ENCODE results near the gene PRKAG1.
A peak's percentile ranks its signal among the peaks of the same experiment; 100 is the strongest.

The PRKAG1 gene

GRCh38 chr12:49049566-49050224 is 31.1 kb upstream of the PRKAG1 start:
- DNase-seq (ENCODE audit: low read depth), result no peak

DNA sequence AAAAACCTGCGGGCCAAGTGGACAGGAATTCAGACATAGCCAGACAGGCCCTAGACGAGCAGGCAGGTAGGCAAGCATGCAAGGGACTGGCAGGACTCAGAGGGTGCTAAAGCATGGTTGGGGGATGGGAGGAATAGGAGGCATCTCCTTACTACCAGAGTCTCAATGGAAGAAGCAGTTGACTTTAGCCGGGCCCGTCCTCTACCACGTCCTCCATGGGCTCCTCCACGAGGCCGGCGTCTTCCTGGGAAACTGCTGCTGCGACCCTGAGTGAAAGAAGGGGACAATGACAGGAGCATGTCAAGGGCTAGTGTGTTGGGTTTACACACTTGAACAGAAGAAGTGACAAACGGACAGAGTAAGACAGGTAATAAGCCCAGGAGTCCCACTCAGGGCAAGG is 30.4 kb upstream of the PRKAG1 start:
- DNase-seq (ENCODE audit: low read depth), result no peak

GRCh38 chr12:49046129-49046895 is 27.7 kb upstream of the PRKAG1 start:
- no peak for DNase-seq (ENCODE audit: low read depth)

DNA sequence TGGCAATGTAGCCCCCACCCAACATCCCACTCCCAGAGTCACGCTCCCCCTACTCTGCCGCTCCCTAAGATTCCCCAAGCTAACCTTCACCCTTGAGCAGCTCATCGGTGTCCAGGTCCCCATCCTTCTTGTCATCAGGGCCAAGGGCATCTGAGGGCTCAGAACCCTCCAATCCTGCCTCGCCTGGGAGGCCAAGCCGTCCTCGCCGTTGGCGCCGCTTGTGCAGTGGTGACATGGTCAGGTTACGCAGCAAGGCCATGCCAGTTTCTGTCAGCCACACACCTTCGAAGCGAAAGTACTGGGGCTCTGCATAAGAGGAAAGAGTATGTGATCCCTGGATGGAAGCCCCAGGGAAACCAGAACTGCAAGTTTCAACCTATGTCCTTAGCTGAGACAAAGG is 26.1 kb upstream of the PRKAG1 start:
- no peak for DNase-seq (ENCODE audit: low read depth)

- peak; percentile 69 for DNase-seq (ENCODE audit: low read depth)
Observed at GRCh38 chr12:49043856-49044258, 25.3 kb upstream of the PRKAG1 start.

- DNase-seq (ENCODE audit: low read depth), result no peak
Observed at GRCh38 chr12:49043241-49043640, 24.7 kb upstream of the PRKAG1 start.

- no peak for DNase-seq (ENCODE audit: low read depth)
Observed at GRCh38 chr12:49041881-49042484, 23.4 kb upstream of the PRKAG1 start.

DNA sequence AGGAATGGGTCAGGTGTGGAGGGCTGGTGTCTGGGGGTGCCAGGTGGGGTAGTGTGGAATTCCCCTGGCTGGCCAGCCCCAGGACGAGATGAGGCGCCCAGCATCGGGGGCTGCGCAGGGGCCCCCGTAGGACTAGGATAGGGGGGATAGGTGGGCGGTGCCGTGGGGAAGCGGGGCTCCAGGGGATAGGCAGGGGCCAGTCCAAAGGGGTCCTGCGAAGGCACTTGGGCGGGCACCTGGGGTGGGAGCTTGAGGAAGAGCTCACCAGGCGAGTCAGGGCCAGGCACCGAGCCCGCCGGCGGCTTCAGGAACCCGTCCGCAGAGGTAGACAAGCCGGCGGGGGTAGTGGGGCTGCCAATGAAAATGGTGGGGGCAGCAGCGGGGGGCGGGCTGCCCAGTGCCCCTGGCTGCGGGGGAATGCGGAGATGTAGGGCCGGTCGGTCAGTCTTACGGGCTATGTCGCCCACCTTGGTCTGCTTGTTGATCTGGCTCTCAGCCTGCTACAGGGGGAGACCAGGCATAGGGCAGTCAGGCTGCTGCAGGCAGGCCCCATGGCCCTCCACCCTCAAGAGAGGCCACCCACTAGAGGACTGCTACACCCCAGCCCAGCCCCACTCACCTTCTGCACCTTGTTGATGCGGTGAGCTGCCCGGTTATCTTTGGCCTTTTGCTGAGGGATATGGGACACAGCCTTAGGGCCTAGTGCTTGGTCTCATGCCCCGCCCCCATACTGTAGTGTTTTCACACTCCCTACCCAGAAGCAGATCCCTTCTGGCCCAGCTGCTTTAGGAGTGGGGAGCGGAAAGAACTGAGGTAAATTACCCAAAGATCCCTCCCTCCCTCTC is 22.7 kb upstream of the PRKAG1 start:
- no peak for DNase-seq (ENCODE audit: low read depth)

DNA sequence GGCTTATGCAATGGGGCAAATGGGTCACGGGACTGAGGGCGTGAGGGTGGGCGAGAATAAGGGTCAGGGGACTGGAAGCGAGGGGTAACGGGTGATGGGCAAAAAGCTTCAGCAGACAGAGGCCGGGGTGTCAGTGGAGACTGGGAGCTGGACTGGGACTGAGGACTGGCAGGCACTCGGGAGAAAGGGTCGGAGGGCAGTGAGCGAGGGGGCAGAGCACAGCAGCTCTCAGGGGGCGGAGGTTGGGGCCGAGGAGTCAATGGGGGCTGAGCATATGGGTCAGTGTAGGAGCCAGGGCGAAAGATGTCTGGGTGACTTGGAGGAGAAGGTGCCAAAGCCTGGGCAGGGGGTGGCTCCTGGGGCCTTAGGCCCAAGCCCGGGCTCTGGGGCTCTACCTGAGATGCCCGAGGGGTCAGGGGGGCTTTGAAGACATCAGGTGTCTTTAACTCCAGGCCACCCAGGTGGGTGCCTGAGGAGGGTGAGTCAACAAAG is 21.8 kb upstream of the PRKAG1 start:
- DNase-seq (ENCODE audit: low read depth), result no peak

DNA sequence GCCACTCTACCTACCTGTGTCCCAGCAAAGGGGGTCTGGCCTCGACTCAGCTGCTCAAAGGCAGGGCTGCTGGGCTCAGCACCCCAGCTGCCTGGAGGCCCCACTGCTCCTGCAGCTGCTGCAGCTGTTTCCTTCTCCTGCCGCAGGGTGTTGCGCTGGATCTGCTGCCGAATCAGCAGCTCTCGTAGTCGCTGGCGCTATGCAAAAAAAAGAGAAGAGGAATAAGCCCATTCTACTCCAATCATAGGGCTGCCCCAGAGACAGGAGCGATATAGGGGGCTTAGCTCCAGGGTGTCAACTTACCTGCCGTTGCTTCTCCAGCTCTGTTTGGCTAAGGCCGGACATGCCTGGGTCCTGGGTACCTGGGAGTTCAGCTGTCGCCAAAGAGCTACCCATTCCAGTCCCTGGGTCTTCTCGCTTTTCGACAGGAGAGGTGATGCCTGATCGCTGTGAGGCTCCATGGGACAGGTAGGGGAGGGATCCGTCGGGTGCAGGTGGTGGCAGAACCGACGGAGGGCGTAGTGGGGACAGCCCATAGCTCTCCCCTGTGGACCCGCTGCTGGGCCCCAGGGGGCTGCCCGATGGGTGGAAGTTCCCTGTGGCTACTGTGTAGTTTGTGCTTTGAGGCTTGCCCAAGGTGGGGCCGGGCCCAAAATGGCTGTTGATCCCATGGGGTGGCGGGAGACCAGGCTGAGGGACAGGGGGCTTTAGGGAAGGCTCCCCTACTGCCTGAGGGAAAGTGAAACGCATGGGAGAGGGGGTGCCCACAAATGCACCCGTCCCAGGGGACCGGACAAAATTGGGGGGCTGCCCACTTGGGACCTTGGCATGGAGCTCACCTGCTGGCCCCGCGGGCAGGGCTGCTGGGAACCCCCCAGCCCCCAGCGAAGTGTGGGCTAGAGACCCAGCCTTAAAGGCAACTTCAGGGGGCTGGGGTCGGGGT is 21.1 kb upstream of the PRKAG1 start:
- DNase-seq (ENCODE audit: low read depth), result no peak

DNA sequence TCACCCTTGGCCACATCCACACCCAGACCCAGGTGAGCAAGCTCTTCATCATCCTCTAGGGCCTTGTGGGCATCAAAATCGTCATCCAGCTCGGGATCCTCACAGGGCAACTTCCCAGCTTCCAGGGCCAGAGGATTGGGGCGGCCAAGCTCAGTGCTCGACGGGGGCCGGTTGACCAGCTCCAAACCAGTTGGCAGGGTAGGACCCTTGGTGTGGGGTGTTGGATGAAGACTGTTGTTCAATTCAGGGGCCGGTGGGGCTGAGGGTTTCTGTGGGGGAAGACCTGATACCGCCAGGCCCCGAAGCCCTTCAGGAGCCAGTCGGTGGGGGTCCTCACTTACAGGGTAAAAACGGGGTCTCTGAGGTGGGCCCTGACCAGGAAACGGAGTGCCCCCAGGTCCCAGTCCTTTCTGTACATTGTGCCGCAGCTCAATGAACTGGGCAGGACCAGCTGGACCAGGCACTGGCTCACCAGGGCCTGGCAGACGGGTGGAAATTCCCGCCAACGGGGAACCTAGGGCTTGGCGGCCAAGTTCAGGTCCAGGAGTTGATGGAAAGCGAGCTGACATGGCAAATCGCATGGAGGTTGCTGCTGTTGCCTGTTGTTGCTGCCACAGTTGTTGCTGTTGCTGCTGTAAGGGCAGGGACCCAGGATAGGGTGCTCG is 19.8 kb upstream of the PRKAG1 start:
- DNase-seq (ENCODE audit: low read depth), result no peak

DNA sequence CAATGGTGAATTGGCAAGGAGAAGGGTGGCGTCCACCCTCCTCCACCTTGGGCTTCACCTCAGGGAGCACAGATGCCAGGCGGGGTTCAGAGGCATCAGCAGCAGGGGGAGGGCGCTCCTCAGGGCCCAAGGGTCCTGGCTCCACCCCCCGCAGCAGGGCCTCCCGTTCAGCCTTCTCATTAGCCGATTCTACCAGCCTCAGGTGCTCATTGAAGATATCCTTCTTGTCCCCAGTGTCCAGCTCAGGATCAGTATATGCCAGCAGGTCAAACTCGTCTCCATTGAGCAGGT is 19.3 kb upstream of the PRKAG1 start:
- DNase-seq (ENCODE audit: low read depth), result no peak

- DNase-seq (ENCODE audit: low read depth), result no peak
Observed at GRCh38 chr12:49037111-49037946, 18.8 kb upstream of the PRKAG1 start.

DNA sequence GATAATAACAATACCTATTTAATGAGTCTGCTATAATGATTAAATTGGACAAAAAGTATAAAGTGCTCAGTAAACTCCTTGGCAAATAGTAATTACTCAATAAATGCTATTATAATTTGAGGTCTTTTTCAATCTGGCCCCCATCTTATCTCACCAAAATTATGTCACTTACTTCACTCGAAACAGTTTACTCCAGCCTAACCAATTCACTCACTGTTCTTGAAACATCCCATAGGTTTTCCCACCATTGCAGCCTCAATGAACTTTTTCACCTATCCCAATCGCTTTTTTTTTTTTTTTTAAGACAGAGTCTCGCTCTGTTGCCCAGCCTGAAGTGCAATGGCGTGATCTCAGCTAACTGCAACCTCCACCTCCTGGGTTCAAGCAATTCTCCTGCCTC is 17.5 kb upstream of the PRKAG1 start:
- DNase-seq (ENCODE audit: low read depth), result no peak

DNA sequence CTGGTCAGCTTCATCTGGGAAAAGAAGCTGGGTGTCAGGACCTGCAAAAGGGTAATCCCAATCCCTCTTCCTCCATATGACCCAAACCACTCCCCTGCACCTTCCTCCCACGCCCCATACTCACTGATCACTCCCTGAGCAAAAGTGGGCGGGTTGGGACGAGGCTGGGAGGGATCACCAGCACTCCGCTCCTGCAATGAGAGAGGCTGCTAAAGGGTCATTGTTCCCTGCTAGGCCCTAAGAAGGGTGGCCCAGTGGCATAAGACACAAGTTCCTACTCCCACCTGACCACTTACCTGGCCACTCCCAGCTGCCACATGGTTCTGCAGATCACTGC is 15.7 kb upstream of the PRKAG1 start:
- no peak for DNase-seq (ENCODE audit: low read depth)

DNA sequence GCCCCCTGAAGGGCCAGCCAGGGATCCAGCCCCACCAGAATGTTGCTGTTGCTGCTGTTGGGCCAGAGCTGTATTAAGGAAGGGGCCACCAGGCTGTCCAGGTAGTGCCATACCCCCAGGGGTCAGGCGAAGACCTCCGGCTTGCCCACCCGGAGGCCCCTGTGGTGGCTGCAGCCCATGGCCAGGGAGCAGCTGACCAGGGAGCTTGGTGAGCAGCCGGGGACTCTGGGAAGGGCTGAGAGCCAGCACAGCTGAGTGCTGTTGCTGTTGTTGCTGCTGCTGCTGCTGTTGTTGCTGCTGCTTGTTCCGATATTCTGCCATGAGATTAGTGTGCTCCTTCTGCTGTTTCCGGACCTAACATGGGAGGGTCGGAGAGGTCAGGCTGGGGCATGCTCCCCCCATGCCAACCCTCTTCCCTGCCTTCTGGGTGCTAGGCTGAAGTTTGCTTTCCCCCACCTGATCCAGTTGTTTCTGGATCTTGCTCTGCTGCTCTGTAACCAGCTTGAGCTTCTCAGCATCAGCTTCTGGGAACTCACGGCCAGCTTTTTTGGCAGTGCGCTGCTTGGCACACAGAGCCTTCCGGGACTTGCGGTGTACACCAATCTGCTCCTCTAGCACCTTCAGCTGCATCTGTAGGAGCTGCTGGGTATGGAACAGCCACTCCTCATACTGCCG is 15.2 kb upstream of the PRKAG1 start:
- DNase-seq (ENCODE audit: low read depth), result no peak

GRCh38 chr12:49032679-49033447 is 14.3 kb upstream of the PRKAG1 start:
- DNase-seq (ENCODE audit: low read depth), result no peak

GRCh38 chr12:49032276-49032675 is 13.7 kb upstream of the PRKAG1 start:
- DNase-seq (ENCODE audit: low read depth), result no peak
